Erythroblast (primary cell): Measurements from ENCODE around the gene NNMT.

Source experiments
- DNase-seq, 2 experiments: peaks; one replicate each; lab custom pipeline; 2025; lab: John Stamatoyannopoulos, UW
- GATA1 ChIP-seq: IDR thresholded peaks from 2 replicates; pipeline ENCODE4 v1.6.1; 2011; ENCODE audit warnings: low read depth, mild to moderate bottlenecking, control low read depth, low read length, moderate library complexity
- POLR2A ChIP-seq: IDR thresholded peaks from 2 replicates; pipeline ENCODE4 v1.6.1; 2011; ENCODE audit warnings: mild to moderate bottlenecking, low read length

NNMT gene

GRCh38 chr11:114297806-114298709, 1.9 kb downstream of the NNMT start:
- DNase-seq = no peak

GRCh38 chr11:114298710-114299109, 2.5 kb downstream of the NNMT start:
- no peak for TF ChIP-seq POLR2A
- no peak for TF ChIP-seq GATA1

More at GRCh38 chr11:114297806-114298709, 1.9 kb downstream of the NNMT start:
- no peak for TF ChIP-seq POLR2A
- no peak for TF ChIP-seq GATA1

DNA sequence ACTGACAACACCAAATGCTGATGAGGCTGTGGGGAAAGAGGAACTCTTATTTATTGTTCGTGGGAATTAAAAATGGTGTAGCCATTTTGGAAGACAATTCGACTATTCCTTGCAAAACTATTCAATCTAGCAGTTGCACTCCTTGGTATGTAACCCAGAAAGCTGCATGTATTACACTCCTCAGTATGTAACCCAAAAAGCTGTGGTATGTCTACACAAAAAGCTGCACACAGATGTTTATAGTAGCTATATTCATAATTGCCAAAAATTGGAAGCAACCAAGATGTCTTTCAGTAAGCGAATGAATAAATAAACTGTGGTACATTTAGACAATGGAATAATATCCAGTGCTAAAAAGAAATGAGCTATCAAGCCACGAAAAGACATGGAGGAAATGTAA, 4.9 kb downstream of the NNMT start:
- no peak for DNase-seq
- TF ChIP-seq POLR2A (no peak), GATA1 (no peak)

More at GRCh38 chr11:114298710-114299109, 2.5 kb downstream of the NNMT start:
- DNase-seq = no peak

DNA sequence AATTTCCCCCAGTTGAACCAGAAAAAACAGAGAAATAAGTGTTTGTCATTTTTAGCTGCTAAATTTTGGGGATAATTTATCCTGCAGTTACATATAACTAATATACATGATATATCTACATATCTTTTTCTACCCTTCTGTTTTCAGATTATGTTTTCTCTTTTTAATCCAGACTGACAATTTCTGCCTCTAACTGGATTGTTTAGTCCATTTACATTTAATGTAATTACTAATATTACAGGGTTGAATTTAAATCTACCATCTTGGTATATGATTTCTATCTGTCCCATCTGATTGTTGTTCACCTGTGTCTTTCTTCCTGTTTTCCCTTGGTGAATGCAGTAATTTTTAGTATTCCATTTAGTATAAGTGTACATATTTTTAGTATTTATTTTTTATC, 5.7 kb downstream of the NNMT start:
- TF ChIP-seq GATA1 (no peak), POLR2A (no peak)
- DNase-seq = no peak

- no peak for DNase-seq
- TF ChIP-seq POLR2A (no peak), GATA1 (no peak)
These were observed 6.5 kb downstream of the NNMT start for GRCh38 chr11:114302663-114303062.

DNA sequence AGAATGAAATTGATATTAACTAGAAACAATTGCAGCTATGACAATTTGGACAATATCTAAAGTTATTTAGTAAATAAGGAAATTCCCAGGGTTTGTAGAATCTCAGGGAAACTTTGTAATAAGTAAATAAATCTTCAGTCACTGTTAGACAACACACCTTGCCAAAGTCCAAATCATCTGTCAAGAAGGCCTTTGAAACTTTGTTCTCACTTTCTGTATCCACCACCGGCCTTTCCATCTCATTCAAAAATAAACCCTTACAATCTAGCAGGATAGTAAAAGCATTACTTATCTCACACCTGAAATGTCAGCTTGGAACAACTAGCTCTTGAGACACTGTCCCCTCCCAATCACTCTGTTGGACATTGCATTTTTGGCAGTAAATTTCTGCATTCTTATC, 7.9 kb downstream of the NNMT start:
- no peak for DNase-seq
- no peak for TF ChIP-seq GATA1
- TF ChIP-seq POLR2A = no peak

DNA sequence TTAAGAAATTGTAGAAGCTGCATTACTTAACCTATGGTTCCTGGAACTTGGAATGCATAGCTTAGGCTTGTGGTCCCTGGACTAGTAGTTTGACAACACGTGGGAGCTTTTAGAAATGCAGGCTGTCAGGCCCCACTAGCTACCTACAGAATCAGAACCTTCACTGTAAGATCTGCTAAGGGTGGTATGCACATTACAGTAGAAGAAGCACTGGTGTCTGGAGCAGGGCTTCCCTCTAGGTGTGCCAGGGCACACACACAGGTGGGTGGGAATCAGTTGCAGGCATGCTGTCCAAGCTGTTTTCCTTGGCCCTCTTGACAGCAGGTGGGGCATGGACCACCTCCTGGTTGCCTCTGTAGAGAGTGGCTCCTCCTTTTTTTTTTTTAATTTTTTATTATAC, 8.8 kb downstream of the NNMT start:
- no peak for DNase-seq
- TF ChIP-seq POLR2A (no peak), GATA1 (no peak)

DNA sequence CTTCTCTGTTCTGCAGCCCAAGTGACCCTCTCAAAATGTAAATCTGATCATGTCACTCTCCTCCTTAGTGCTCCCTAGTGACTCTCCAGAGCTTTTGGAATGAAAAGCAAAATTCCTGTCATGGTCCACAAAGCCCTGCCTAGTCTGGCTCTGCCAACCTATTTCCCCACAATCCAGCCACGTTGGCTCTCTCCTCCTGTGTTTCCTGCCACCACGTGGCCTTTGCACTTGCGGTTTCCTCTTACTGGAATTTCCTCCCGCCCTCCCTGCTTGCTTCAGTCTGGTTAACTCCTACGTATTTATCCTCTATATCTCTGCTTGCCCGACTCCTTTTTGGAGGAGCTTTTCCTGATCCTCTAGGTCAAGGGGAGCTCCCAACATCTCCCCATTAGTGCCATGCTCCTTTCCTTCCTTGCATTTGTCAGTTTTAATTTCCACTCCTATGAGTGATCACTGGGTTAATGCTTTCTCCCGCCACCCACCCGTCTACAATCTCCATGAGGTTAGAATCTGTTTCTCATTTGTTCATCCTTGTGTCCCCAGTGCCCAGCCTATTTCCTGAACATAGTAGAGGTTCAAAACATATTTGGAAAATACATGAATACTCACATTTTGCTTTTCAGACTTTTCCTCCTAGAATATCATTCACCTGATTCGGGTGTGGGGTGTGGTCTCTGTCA, 11.5 kb downstream of the NNMT start:
- no peak for DNase-seq

GRCh38 chr11:114308689-114309089, 12.5 kb downstream of the NNMT start:
- TF ChIP-seq POLR2A (no peak), GATA1 (no peak)
- no peak for DNase-seq

More for the DNA sequence above, 11.5 kb downstream of the NNMT start:
- TF ChIP-seq POLR2A (no peak), GATA1 (no peak)

DNA sequence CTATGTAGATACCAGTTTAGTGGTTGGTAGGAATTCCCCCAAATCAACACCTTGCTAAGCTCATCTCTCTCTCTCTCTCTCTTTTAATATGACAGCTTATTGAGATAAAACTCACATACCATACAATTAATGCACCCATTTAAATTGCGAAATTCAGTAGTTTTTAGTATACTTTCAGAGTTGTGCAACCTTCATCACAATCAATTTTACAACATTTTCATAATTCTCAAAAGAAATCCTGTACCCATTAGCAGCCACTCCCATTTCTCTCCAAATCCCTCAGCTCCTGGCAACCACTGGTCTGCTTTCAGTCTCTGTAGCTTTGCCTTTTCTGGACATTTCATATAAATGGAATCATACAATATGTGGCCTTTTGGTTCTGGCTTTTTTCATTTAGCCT, 13.3 kb downstream of the NNMT start:
- DNase-seq = no peak
- TF ChIP-seq POLR2A (no peak), GATA1 (no peak)

DNA sequence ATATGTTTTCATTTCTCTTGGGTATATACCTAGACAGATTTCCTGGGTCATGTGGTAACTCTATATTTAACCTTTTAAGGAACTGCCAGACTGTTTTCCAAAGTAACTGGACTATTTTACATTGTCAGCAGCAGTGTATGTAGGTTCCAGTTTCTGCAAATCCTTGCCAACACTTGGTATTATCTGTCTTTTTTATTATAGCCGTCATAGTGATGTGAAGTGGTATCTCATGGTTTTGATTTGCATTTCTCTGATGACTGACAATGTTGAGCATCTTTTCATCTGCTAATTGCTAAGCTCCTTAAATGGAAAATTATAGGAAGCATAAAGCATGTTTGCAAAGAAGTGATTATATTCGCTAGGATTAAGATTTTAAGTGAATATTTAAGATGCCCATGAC, 13.9 kb downstream of the NNMT start:
- DNase-seq = no peak
- TF ChIP-seq POLR2A (no peak), GATA1 (no peak)

DNA sequence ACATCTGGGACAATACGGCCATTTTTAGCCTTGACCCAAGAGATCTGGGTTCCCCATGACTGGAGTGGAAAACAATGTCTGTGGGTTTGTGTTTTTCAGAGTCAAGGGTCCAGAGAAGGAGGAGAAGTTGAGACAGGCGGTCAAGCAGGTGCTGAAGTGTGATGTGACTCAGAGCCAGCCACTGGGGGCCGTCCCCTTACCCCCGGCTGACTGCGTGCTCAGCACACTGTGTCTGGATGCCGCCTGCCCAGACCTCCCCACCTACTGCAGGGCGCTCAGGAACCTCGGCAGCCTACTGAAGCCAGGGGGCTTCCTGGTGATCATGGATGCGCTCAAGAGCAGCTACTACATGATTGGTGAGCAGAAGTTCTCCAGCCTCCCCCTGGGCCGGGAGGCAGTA, 15.7 kb downstream of the NNMT start:
- DNase-seq = no peak
- TF ChIP-seq GATA1 (no peak), POLR2A (no peak)

GRCh38 chr11:114314096-114314495, 17.9 kb downstream of the NNMT start:
- TF ChIP-seq GATA1 = no peak
- TF ChIP-seq POLR2A = no peak
- no peak for DNase-seq

- DNase-seq = no peak
- TF ChIP-seq POLR2A (no peak), GATA1 (no peak)
These were observed 19.7 kb downstream of the NNMT start for GRCh38 chr11:114315749-114316368.
